Tibial nerve (tissue), 3 donors: ENCODE measurements around the gene SLC45A2.

Experiments used
- CTCF ChIP-seq, 5 experiments: fragments of 200-600 bp in 3 of 5; fragments of 450-650 bp in 2 of 5; sonication (generic) in 3 of 5; IDR thresholded peaks; one replicate each; pipeline ENCODE4 v1.5.1; 2016 to 2019; ENCODE audit warnings: antibody characterized with exemption in 5 of 5, mild to moderate bottlenecking in 3 of 5, moderate library complexity in 2 of 5
- POLR2A ChIP-seq, 2 donors: fragments of 450-650 bp; IDR thresholded peaks; one replicate each; pipeline ENCODE4 v1.6.1; 2017; ENCODE audit warnings: antibody characterized with exemption in 2 of 2, mild to moderate bottlenecking in 2 of 2, moderate library complexity in 2 of 2

GRCh38 chr5:33931136-33931535 is 53.4 kb downstream of the SLC45A2 start:
- TF ChIP-seq CTCF (IDR thresholded peaks at IDR 0.05) (no peak), POLR2A (IDR thresholded peaks at IDR 0.05) (no peak)
